NCI-H1930 (cell line): ENCODE results near the gene SUCLG1.
"Not testable (repeated sequence)": the region's sequence is repeated elsewhere in the genome, so short reads cannot be mapped to it uniquely, and the experiment has no call there.

Experiments used
- DNase-seq, 2 experiments: peaks; one replicate each; lab custom pipeline; 2025; lab: John Stamatoyannopoulos, UW

SUCLG1 gene

GRCh38 chr2:84459018-84459943 is at the start of gene SUCLG1:
Gene SUCLG1 (minus strand): TSS chr2:84459280. CDS start chr2:84459269, 11 bp downstream.
- DNase-seq, result peak; percentile 77 to 90

GRCh38 chr2:84498150-84498799 is 39.2 kb upstream of the SUCLG1 start:
- no peak for DNase-seq

GRCh38 chr2:84497285-84497684 is 38.2 kb upstream of the SUCLG1 start:
- DNase-seq, result no peak

DNA sequence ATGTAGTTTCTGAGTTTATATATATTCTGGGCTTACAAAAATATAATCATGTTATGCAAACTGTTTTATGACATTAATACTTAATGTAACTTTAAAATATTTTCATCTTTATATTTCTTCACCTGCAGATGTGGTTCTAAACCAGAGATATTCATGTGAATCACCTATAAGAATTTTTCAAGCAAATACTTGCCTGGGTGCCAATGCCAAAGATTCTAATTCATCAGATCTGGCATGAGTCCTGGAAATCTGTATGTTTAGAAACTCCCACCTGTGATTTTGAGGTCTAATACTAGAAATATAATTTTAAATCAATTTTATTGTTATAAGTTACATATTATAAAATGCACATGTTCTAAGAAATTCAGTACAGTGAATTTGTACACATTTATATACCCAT is 37.3 kb upstream of the SUCLG1 start:
- DNase-seq, result no peak

- peak in 1 of 2 experiments; percentile 42 for DNase-seq
Observed at GRCh38 chr2:84495539-84496146, 36.6 kb upstream of the SUCLG1 start.

DNA sequence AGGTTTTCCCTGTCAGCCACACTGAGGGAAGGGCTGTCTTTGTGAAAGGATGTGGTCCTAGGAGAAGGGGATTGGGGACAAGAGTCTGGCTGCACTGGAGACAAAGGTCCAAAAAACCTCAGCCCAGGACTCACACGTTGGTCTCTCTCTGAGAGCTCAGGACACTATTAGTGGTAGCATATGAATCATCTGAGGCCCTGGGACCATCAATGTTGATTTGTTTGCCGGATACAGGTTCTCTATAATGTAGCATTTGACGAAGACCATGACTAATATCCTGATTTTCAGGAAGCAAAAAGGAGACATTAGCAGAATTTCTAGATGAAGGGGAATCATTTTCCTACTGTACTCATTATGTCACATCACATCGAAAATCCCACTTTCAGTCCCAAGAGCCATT is 35.0 kb upstream of the SUCLG1 start:
- DNase-seq, result no peak

- no peak for DNase-seq
Observed at GRCh38 chr2:84493514-84493913, 34.4 kb upstream of the SUCLG1 start.

- DNase-seq, result no peak
Observed at GRCh38 chr2:84492571-84492970, 33.5 kb upstream of the SUCLG1 start.

- no peak for DNase-seq
Observed at GRCh38 chr2:84491741-84492140, 32.7 kb upstream of the SUCLG1 start.

DNA sequence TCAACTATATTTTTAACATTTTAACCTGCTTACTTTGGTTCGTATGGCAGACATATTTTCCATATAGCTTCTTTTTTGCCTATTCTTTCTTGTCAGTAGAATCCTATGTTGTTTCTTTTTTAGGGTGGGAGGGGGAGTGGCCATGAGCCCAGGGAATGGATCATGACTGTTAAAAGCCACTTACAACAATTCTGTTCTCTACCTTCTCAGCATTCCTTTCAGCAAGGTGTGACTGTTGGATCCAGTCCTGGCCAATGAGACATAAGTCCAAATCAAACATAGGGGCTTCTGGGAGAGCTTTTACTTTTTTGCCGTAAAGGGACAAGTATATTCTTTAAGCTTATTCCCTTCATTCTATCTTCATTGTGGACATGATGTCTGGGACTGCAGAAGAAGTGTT is 32.2 kb upstream of the SUCLG1 start:
- DNase-seq, result no peak

DNA sequence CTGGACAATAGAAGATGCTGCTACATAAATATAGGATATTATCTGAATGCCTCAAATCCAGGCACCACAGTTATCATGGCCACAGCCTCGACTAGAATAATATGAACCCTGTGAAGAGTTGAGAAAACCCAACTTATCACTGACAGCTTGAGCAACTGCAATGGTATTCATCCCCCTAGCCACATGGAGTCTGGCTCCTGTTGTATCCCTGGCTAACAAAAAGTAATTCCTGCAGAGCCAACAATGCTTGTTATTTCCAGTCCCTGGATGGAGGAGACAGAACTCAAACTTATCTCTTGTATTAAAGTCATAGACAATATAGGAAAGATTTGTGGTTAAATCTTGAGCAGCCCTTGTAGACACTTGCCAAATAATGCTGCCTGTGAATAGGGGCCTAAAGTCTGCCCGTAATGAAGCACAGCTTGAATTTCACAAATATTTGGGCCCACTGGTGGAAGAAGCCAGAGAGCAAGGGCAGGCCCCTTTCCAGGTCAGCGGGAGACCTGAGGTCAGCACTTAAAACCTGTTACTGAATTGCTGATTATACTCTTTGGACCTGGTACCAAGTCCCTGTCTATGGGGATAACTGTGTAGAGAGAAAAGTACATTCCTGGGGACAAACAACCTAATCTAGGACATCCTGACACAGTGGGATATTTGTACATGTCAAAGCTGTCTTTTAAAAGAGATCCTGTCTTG is 28.4 kb upstream of the SUCLG1 start:
- DNase-seq, result no peak

DNA sequence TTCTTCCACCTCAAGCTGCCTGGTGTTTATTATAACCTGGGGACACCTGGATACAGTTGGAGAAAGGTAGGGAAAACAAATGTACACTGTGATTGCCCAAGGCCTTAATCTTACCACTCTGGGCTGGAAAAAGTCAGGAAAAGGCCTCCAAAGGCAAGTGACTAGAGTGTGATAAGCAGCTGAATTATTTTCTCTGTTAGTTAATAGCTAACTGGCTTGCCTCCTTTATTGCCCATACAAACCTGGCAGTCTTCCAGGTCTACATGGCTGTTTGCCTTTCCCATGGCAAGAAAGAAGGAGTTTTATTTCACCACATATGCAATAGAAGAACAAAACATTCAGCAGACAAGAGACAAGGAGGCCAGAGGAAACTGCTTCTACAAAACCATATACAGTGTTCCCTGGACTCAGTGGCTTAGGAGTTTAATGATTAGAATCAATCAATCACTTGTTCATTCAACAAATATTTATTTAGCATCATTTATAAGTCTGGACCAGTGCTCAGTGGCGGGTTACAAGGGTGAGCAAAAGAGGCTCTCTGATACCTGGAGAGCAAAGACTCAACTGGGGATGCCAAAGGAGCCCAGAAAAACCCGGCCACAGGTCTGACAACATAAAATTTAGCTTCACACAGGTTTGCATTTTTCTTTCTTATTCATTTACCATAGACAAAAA is 27.5 kb upstream of the SUCLG1 start:
- DNase-seq, result no peak

GRCh38 chr2:84483320-84483719 is 24.2 kb upstream of the SUCLG1 start:
- no peak for DNase-seq

DNA sequence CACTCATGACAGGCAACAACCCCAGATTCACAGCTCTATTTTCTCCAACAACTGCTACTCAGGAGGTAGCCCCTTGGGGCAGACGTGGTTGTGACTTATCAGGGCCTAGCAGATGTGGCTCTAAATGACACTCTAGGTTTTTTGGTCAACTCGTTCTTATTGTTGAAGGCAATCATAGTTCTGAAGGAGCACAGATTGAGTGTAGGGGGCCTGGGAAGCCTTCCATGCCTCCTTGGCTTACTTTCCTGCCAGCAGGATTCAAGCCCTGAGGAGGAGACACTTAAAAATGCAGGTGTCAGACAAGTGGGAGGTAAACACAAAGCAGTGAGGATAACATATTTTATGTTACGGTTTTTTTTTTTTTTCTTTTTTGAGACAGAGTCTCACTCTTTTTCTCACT is 23.5 kb upstream of the SUCLG1 start:
- no peak for DNase-seq

GRCh38 chr2:84481702-84482101 is 22.6 kb upstream of the SUCLG1 start:
- DNase-seq, result no peak

- no peak for DNase-seq
Observed at GRCh38 chr2:84478867-84479266, 19.8 kb upstream of the SUCLG1 start.

GRCh38 chr2:84477886-84478285 is 18.8 kb upstream of the SUCLG1 start:
- no peak for DNase-seq

- DNase-seq, result no peak
Observed at GRCh38 chr2:84474176-84474575, 15.1 kb upstream of the SUCLG1 start.

GRCh38 chr2:84472856-84473565 is 13.9 kb upstream of the SUCLG1 start:
- DNase-seq, result no peak

- not testable (repeated sequence) for DNase-seq
Observed at GRCh38 chr2:84472423-84472822, 13.3 kb upstream of the SUCLG1 start.

DNA sequence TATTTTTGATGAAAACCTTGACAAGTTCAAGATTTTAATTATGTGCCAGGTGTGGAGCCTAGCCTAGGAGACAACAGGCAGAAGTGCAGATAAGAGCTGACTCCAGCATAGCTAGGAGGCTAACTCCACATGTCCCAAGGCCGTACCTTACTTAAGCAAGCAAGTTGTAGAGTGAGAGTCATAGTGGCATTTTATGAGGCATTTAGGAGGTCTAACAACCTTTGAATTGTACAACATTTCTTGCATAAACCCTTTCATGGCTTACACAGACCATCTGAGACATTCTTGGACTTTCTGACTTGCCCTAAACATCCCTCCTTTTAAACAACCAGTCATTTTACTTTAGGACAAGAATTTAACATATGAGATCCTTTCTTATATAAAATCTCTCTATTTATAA is 8.3 kb upstream of the SUCLG1 start:
- no peak for DNase-seq
